GM21529 (cell line): ENCODE measurements around the gene EML2.
A peak's percentile ranks its signal among the peaks of the same experiment; 100 is the strongest.
"Not testable (repeated sequence)": the region's sequence is repeated elsewhere in the genome, so short reads cannot be mapped to it uniquely, and the experiment has no call there.

Experiments
- ATAC-seq: cut with Tn5 transposase; IDR thresholded peaks from one replicate; pipeline ENCODE4 v1.9.1; 2021; ENCODE audit not compliant: unreplicated experiment

Gene EML2, protein sequence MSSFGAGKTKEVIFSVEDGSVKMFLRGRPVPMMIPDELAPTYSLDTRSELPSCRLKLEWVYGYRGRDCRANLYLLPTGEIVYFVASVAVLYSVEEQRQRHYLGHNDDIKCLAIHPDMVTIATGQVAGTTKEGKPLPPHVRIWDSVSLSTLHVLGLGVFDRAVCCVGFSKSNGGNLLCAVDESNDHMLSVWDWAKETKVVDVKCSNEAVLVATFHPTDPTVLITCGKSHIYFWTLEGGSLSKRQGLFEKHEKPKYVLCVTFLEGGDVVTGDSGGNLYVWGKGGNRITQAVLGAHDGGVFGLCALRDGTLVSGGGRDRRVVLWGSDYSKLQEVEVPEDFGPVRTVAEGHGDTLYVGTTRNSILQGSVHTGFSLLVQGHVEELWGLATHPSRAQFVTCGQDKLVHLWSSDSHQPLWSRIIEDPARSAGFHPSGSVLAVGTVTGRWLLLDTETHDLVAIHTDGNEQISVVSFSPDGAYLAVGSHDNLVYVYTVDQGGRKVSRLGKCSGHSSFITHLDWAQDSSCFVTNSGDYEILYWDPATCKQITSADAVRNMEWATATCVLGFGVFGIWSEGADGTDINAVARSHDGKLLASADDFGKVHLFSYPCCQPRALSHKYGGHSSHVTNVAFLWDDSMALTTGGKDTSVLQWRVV

DNA sequence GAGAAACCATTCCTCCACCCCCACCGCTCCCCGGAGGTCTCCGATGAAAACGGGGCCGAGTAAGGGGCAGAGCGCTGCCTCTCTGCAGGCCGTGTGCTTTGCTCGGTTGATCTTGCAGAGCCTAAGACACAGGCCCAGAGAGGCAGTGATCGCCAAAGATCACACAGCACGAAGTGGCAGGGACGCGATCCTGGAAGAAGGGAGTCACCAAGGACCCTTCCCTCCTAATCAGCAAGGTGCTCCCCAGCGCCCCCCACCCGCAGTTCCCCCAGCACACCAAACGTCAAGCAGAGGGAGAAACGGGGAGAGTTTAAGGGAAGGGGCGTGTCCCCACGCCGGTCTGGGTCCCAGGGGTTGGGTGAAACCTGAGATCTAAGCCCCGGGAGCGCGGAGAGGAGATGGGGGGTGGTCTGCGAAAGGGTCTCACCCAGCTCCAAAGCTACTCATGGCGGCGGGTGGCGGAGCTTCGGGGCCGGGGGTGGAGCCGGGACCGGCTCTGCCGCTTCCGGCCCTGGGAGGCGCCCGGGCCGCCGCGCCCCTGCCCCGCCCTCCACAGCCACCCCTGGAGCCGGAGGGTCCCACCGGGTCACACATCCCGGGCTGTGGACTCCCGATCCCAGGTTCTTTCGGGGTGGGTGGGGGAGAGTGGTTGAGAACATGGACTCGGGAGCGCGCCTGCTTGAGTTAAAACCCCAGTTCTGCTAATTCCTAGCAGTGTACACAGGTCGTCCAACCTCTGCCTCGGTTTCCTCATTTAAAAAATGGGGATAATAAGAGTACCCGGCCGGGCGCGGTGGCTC is at the start of gene EML2:
EML2 (minus strand) TSS at position 468 of the 800 bp plus-strand sequence; CDS start at position 447, 21 bp downstream.
- ATAC-seq: no peak

DNA sequence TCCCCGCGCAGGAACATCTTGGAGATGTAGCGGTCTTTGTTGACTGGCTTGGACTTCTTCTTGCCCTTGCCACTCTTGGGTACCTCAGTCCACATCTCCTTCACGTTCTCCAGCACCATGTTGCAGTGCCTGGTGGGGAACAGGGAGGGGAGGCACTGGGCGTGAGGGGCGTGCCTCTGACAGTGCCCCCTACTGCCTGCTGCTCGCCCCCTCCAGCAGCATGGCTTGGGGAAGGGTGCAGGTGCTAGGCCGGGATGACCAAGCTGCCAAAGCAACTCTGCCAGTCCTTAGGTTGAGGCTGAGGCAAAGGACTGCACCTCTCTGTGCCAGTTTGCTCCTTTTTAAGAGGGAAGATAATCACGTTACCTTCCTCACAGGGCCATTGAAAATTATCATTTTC is 48.4 kb upstream of the EML2 start:
- ATAC-seq: no peak

DNA sequence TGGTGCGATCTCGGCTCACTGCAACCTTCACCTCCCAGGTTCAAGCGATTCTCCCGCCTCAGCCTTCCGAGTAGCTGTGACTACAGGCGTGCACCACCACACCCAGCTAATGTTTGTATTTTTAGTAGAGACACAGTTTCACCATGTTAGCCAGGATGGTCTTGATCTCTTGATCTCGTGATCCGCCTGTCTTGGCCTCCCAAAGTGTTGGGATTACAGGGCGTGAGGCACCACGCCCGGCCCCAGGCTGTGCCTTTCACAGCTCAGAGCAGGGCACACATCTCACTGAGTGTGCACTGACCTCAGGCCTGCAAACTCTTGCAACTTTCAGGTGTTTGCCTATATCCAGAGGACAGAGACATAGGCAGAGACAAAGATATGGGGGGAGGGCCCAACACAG is 45.8 kb upstream of the EML2 start:
- not testable (repeated sequence) for ATAC-seq

DNA sequence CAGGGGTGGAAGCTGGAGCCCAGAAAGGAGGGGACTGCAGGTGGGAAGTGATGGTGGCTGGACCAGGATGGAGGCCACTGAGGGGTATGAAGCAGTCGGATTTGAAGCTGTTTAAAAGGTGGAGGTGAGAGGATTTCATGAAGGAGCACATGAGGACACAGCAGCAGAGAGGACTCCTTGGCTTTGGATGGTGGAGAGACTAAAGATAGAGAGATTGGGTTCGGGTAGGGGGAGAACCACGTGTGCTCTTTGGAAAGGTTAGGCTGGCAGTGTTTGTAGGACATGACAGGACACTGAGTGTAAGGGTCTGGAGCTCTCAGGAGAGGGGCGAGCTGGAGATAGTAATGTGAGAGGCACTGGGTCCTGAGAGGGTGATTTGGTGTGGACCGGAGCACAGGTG is 43.7 kb upstream of the EML2 start:
- ATAC-seq: no peak

DNA sequence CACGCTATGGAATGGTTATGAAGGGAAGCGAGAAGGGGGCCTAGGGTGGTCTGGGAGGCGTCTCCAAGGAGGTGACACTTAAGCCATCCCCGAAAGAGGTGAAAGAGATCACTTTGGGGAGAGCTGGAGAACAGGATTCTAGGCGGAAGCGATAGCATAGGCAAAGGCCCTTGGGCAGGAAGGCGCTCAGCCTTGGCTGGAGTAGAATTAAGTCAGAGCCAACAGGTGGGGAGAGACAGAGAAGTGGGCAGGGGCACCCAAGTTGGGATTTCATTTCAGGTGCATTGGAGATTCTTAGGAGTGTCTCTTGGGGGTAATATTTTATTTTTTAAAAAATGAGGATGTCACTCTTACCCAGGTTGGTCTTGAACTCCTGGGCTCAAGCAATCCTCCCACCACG is 42.9 kb upstream of the EML2 start:
- ATAC-seq: no peak

DNA sequence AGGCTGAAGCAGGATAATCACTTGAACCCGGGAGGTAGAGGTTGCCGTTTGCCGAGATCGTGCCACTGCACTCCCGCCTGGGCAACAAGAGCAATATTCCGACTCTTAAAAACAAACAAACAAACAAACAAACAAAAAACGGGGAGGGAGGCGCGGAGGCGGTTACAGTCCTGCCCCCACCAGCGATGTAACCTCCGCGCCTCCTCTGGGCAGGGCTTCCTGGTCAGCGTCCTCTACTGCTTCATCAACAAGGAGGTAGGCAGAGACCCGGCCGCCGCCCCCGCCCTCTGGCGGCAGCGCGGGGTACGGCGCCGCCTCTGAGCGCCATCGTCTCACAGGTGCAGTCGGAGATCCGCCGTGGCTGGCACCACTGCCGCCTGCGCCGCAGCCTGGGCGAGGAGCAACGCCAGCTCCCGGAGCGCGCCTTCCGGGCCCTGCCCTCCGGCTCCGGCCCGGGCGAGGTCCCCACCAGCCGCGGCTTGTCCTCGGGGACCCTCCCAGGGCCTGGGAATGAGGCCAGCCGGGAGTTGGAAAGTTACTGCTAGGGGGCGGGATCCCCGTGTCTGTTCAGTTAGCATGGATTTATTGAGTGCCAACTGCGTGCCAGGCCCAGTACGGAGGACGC is 42.3 kb upstream of the EML2 start:
- peak; percentile 70 for ATAC-seq

DNA sequence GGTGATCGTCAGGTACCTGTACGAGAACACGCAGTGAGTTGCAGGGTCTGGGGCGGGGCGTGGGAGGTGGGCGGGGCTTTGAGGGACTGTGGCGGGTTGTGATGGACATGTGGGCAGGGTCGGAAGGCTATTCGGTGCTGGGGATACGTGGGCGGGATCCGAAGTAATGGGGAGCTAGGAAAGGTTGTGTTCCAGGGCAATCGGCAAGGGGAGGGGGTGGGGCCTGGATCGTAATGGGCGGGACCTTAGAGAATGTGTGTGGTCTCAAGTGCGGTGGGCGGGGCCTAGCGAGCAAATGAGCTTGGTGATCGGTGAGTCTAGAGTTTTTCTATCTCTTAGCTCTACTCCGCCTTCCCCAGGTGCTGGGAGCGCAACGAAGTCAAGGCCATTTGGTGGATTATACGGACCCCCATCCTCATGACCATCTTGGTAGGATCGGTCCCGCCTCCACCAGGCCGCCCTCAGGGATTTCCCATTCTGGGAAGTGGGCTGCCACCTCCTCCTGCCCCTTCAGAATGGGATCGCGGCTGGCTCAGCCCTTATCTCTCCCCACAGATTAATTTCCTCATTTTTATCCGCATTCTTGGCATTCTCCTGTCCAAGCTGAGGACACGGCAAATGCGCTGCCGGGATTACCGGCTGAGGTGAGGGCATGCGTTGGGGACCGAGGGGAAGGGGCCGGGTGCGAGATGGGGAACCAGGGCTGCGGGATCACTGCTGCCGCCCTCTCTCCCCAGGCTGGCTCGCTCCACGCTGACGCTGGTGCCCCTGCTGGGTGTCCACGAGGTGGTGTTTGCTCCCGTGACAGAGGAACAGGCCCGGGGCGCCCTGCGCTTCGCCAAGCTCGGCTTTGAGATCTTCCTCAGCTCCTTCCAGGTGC is 38.4 kb upstream of the EML2 start:
- ATAC-seq: peak; percentile 45

DNA sequence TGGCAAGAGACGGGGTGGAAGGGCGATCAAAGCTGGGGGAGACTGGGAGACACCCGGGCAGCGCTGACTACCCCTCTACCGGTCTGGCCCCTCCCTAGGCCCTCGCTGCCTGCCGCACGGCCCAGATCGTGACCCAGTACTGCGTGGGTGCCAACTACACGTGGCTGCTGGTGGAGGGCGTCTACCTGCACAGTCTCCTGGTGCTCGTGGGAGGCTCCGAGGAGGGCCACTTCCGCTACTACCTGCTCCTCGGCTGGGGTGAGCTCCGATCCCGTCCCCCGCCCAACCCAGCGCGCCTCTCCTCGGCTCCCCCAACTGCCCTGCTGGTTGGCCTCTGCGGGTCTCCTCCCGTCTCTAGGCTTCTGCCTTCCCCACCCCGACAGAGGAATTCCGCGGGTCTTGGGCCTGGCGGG is 37.7 kb upstream of the EML2 start:
- ATAC-seq: no peak

DNA sequence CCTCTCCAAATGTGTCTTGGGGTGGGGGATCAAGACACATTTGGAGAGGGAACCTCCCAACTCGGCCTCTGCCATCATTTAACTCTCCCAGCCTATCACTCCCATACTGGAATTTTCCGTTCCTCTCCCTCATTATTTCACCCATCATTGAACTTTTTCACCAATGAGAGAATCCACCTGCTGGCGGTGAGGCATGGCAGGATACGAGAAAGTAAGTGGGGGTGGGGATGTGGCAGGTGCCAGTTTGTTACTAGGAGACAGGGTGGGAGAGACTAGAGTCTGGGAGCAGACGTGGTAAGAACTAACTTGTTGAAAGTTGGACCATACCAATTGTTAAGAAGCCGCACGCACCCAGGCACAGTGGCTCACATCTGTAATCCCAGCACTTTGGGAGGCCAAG is 35.7 kb upstream of the EML2 start:
- ATAC-seq: no peak

DNA sequence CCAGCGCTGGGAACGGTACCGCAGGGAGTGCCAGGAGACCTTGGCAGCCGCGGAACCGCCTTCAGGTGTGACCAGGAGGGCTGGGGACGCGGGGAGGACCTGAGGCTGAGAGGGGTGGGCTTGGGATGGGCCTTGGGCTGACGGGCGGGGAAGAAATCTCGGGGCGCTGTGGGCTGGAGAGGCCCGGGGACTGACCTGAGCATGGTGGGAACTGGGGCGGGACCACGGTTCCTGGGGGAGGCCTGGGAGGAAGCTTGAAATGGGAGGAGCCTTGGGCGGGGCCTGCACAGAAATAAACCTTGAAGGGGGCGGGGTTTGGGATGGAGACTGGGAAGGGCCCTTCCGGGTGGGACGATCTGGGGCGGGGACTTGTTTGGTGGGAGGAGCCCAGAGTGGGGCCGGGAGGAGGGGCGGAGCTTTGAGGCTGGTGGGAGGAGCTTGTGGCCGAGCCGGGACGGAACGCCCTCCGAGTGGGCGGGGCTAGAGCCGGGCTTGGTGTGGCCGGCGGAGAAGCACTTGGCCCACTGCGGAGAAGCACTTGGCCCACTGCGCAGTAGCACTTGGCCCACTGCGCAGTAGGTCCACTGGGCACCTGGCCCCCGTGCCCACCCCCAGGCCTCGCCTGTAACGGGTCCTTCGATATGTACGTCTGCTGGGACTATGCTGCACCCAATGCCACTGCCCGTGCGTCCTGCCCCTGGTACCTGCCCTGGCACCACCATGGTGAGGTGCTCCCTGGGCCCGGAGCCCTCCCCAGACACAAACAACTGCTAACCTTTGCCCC is 31.7 kb upstream of the EML2 start:
- ATAC-seq: peak; percentile 47

DNA sequence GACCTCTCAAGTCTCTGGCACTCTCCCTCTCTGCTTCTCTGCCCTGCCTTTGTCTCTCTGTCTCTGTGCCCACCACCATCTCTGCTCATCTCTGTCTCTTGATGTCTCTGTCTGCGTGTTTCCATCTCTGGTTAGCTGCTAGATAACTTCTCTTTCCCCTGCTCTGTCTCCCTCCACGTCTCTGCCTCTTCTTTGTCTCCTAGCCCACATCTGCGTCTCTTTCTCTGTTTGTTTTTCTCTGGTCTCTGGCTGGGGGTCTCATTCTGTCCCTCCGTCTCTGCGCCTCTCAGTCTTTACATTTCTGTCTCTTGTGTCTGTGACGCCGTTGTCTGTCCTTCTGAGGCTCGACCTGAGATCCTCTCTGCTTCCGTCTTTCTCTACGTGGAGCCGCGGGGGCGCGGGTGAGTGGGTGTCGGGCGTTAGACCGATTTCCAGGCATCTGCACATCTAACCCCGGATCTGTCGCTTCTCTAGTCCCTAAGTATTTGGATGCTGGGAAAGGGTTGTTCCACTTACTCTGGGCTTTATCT is 29.2 kb upstream of the EML2 start:
- peak; percentile 5 for ATAC-seq

DNA sequence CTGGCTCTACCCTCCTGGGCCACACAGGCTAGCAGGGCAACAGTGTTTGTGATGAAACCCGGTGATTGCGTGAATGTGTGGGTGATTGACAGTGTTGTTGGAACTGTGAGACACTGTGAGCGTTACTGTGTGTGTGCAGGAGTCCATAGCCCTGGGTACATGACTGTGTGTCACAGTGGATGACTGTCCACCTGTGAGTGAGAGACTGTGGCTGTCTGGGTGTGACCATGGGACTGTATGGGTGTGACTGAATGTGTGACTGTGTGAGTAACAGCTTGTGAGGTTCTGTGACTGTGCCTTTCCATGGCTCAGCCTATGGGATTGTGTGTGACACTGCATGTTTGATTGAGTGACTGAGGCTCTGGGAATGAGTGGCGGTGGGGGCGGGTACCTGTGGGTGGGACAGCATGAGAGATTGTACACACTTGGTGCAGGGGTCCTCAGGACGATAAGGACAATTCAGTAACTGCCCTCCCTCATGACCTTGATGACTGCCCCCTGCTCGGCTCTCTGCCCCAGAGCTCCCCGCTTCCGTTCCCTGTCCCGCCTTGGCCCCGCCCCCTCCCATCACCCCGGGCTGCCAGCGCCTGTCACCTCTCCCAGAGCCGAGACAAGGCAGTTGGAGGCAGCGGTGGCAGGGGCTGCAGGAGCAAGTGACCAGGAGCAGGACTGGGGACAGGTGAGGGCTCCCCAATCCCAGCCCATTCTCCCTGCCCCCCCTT is 28.6 kb upstream of the EML2 start, which contains the start of gene GIPR:
GIPR (plus strand) TSS at position 602 of the 722 bp plus-strand sequence. CDS start 1,300 bp downstream, outside the sequence.
- no peak for ATAC-seq

DNA sequence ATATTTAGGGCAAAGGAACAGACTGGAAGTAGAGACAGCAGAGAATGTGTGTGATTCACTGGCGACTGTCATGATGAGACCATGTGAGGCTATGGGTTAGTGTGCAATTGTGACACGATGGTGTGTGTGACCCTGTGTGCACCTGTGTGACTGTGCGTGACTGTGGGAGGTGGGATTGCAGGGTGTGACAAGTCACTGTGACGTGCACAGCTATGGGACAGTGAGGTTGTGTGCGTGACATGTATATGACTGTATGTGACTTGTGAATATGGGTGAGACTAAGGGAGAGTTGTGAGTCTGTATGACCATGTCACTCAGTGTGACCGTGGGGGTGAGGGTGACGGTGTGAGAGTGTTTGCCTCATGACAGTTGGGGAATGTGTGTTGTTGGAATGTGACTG is 25.4 kb upstream of the EML2 start:
- ATAC-seq: no peak

DNA sequence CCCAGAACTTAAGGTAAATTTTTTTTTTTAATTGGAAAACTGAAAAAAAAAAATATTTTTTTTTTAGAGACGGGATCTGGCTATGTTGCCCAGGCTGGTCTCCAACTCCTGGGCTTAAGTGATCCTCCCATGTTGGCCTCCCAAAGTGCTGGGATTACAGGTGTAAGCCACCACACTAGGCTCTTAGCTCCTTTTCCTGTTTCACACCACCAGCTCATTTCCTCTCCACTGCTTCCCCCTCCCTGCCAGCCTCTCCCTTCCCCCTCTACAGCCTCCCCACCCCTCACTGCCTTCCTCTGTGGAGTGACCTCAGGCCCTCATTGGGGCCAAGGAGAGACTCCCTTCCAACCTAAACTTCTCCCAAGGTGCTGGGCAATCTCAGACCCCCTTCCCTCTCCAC is 24.6 kb upstream of the EML2 start:
- ATAC-seq: no peak

DNA sequence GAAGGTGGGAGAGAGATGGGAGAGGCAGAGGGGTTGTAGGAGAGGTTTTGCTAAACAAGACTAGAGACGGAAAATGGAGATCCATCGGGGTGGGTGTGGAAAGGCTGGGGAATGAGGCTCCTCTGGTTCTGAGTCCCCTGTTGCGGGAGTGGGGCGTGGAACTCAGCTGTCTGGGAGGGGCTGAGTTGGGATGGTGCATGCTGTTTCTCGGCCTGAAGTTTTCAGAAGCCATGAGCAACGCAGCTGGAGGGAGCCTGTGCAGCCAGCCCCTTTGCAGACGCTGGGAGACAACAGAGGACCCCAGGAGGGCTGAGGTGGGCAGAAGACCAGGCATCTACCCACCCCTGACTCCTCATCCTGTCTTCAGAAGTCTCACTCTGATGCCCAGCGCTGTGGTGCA is 21.4 kb upstream of the EML2 start:
- no peak for ATAC-seq

DNA sequence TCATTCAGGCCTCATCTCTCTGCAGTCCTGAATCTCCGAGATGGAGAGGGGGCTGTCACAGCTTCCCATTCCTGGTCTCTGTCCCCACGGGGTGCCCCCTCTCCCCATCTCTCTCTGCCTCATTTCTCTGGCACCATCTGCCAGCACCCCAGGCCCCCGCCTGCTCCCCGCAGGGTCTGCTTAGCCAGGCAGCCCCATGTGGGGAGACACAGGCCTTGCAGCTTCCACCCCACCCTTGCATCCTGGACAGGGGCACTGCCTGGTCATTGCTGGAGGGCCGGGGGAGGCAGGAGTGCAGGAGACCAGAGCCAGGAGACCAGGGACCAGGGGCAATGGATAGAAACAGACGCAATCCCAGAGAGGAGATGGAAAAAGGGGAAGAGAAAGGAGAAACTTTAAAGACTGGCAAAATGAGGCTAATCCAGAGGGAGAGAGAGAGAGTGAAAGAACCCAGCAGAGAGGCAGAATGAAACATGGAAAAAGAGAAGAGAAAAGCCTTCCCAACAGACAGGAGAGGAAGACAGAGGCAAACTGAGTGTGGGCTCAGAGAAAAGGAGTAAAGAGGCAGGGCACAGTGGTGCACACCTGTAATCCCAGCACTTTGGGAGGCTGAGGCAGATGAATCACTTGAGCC is 20.0 kb upstream of the EML2 start:
- no peak for ATAC-seq

DNA sequence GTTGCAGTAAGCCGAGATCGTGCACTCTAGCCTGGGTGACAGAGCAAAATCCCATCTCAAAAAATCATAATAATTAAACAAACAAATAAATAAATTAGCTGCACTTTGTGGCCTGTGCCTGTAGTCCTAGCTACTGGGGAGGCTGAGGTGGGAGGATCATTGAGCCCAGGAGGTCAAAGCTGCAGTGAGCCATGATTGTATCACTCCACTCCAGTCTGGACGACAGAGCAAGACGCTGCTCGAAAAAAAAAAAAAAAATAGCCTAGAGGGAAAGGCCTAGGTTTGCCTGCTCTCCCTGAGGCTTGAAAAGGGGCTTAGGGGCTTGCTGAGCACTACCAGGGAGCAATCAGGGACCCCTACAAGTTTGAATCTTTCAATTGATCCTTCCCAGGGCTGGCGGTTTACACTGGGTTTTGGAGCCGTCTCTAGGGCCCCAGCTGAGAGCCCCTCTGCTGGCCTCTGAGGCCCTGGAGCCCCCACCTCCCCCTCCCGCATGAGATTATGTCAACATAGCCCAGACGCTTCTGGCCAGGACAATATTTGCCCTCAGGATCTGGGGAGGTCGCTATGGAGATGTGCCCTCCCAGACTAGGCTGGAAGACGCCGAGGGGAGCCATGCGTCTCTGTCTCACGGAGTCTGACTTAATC is 18.4 kb upstream of the EML2 start:
- ATAC-seq: no peak

DNA sequence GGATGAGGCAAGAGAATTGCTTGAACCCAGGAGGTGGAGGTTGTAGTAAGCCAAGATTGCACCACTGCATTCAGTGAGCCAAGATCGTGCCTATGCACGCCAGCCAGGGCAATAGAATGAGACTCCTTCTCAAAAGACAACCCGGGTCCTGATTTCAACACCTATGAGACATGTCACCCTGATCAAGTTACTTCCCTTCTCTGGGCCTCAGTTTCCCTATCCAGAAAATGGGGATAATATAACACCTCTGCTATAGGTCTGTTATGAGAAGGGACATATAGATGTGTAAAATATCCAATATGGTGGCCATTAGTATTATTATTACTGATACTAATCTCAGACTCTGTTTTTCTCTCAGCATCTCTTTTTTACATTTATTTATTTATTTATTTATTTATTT is 15.9 kb upstream of the EML2 start:
- ATAC-seq: no peak
